Measurements from ENCODE around the gene NODAL.
A peak's percentile ranks its signal among the peaks of the same experiment; 100 is the strongest.

The NODAL gene

DNA sequence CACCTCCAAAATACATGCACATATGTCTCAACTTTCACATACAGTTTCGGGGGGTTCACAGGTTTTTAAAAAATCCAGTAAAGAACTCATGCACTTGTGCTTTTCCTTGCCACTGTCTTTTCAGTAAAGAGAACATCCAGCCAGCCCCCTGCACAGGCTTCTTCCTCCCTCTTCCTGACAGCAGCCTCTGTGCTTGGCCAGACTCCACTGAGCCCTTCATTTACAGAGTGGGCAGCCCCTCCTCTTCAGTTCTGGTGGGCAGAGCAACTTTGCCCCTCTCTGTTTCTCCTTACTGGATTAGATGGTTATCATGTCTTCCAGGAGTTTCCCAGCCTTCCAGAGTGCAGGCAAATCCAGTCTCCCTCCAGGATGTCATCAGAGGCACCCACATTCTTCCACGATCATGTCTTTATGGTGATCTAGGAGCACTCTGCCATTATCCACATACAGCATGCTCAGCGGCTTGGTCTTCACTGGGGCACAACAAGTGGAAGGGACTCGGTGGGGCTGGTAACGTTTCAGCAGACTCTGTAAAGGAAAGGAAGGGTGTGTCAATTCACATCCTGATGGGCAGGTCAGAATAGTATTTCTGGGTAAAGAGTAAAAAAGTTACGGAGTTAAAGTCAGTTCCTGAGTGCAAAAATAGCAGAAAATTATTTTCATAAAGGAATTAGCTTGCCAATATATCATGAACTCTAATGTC, 8.8 kb downstream of the NODAL start:
- no peak for DNase-seq

DNA sequence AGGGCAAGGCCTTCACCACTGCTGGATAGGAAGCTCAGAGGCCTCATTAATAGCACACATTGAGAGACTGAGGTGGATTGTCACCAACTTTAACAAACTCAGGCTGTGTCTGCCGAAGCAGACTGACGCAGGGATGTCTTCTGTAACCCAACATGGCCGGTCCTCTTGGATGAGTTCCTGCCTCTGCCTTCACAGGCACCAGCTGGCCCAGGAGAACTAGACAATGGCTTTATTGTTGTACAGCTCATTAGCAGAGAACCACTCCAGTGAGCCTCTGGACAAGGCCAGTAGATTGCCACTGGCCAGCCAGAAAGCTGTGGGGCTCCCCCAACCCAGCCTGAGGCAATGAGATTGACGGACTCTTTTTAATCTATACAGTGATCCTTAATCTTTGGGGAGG, 9.4 kb downstream of the NODAL start:
- no peak for DNase-seq

DNA sequence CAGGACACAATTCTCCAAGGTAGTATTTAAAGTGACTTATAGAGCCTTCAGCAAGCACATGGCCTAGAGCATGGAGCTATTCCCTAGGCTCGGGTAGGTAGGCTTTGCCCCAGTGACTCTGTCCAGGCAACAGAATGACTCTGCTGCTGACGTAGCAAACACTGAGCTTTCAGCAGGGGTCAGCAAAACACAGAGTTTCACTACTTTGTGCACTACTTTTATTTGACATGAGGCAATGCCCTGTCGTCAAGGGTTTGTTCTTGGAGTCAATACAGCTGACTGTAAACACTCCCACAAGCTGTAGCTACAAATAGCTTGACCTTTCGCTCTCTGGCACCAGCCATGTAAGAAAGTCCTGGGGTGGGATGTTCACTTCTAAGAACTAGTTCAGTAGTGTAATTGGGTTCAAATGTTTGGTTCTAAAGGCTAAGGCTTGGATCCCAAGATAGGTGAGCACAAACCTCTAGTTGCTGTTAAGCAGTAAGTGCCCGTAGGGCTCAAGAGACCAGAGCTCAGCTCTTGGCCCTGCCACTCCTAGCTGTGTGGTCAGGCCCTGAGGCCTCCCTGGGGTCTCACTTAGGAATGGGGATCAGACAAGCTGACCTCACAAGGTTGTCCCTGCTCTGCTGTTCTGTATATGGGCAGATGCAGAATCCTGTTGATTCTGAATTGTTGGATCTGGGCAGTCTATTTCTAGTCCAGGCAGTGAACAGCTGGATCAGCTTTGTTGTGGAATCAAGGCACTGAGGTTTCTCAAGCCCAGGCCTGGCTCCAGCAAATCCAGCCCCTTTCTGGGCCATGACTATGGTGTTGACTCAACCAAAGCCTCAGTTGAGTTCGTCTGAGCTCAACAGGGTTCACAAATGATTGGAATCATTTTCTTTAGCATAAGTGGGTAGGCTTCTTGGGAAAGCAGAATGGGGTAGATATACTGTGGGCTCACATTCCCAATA, 10.7 kb downstream of the NODAL start:
- no peak for DNase-seq

- no peak for DNase-seq
These were observed 14.7 kb downstream of the NODAL start for GRCh38 chr10:70426823-70427222.

DNA sequence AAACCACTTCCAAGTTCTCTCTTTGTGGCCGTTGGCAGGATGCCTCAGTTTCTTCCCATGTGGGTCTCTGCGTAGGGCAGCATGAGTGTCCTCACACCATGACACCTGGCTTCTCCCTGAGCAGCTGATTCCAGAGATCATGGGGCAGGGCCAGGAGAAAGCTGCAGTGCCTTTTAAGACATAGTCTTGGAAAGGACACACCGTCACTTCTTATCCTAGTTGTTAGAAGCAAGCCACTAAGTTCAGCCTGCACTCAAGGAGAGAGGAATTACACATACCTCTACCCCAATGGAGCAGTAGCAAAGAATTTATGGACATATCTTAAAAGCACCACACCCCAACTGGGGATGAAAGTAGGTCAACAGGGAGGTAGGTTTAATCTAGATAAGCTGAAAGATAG, 16.4 kb downstream of the NODAL start:
- DNase-seq, result no peak

- no peak for DNase-seq
These were observed 17.2 kb downstream of the NODAL start for GRCh38 chr10:70424320-70424719.

DNA sequence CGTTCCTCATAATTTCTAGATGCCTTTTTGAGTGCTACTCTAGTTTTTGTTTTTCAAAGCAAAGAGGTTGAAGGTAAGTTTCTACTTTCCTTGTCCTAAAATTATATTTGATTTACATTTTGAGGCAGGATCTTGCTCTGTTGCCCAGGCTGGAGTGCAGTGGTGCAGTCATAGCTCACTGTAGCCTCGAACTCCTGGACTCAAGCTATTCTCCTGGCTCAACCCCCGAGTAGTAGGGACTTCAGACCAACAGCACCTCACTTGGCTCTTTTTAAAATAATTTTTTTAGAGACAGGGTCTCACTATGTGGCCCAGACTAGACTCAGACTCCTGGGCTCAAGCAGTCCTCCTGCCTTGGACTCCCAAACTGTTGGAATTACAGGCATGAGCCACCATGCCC, 22.8 kb downstream of the NODAL start:
- no peak for DNase-seq

DNA sequence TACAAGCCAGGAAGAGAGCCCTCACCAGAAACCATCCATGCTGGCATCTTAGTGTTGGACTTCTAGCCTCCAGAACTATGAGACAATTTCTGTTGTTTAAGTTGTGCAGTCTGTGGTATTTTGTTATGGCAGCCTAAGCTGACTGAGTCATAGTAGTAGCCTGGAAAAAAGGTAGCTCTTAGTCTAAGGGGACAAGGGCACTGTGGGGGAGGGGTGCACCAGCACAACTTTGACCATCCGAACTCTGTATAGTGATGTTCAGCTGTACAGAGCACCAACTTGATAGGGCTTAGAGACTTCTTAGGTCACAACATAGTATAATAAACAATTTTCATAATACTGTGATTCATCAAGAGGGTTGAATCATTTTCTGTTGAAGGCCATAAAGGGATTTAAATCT, 23.3 kb downstream of the NODAL start:
- no peak for DNase-seq

DNA sequence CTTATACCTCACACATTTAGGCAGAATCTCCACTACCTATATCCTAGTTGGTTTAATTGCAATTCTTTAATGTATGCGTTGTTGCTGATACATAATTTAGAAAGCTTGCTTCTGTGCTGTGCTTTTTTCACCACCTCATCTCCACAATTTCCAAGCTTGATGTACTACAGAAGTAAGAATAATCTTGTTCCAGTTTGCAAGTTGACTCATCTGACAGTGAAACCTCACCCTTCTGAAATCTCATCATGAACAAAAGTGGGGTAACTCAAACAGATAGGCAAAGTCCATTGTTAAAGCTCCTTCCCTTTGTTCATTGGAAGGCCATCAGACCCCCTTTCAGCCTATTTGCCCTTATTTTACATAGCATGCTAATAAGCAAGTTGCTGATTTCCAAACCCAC, 23.9 kb downstream of the NODAL start:
- no peak for DNase-seq

- no peak for DNase-seq
These were observed 29.1 kb downstream of the NODAL start for GRCh38 chr10:70412356-70412755.

GRCh38 chr10:70410608-70411007, 30.9 kb downstream of the NODAL start:
- DNase-seq, result no peak

DNA sequence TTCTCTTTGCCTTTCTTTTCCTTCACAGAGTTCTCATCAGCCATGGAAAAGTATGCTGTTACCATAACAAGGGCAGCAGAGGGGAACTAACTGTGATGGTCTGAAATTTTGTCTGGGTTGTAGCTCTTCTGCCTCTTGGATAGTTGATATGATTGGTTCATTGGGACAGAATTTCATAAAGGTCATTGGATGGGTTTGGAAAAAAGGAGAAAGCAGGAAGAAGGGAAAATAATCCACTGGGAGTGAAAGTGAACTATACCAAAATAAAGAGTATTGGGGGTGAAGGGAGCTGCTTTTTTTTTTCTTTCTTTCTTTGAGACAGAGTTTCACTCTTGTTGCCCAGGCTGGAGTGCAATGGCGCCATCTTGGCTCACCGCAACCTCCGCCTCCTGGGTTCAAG, 31.7 kb downstream of the NODAL start:
- no peak for DNase-seq

DNA sequence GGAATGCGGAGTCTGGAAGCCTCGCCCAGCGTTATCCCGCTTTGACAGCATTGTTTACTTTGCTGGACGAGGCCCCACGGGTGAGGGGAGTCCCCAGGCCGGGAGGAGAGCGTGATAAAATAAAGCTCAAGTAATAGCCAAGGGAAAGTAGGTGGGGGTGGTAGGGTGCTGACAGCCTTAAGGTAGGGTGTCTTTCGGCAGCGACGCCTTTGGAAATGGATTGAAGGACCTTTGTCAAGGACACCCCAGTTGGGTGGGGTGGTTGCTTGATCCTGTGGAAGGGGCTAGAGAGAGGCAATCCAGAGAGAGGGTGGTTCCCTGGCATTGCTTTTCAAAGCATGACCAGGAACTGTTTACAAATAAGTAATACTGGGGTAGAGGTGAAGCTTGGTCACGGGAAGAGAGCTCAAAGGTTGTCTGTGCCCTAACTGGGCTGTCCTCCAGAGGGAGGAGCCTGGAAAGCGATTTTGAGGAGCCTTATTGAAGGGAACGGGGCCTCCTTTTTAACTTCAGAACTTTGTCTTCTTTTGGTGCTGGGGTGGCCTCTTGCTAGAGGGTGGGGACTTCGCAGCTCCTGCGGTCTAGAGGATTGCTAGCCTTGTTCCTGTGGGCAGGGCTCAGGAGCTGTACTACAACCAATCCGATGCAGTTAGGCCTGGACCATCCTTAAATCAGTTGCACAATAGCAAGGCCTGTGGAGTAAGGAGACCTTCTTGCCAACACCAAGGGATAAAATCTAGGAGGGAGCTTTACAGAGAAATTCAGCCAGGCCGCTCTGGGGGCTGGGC, 36.2 kb downstream of the NODAL start:
- peak; percentile 93 to 95 for DNase-seq

GRCh38 chr10:70404787-70405036, 36.8 kb downstream of the NODAL start:
- DNase-seq, result no peak

DNA sequence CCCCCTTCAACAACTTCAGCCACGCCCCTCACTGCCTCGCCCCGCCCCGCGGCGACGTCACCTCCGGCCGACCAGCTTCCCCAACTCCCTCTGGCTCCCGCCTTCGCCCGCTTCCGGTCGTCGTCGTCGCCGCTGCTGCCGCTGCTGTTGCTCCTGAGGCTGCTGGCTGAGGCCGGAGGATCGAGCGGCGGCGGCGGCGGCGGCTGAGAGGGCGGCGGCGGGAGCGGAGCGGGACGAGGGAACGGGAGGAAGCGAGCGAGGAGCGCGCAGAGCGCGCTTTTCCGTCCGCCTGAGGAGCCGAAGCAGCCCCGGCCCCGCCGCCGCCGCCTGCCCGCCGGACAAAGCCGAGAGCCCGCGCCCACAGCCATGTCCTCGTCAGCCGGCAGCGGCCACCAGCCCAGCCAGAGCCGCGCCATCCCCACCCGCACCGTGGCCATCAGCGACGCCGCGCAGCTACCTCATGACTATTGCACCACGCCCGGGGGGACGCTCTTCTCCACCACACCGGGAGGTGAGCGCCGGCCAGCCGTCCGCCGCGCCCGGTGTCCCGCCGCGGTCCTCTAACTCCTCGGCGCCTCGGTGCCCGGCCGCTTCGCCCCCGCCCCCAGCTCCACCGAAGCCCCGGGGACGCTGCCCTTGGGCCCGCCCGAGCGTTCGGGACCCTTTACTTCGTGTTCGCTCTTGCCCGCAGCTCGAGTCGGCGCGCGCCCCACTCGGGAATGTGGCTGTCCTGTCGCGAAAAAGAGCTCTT, 37.3 kb downstream of the NODAL start, which contains the start of gene EIF4EBP2:
Gene EIF4EBP2, plus strand, starts transcription at position 110 of the 751 bp plus-strand sequence. Its CDS starts 257 bp downstream, at position 367.
- DNase-seq, result peak; percentile 98

GRCh38 chr10:70403483-70404035, 37.9 kb downstream of the NODAL start:
- DNase-seq, result peak in 1 of 2 experiments; percentile 72

GRCh38 chr10:70399177-70399576, 42.3 kb downstream of the NODAL start:
- DNase-seq, result no peak

DNA sequence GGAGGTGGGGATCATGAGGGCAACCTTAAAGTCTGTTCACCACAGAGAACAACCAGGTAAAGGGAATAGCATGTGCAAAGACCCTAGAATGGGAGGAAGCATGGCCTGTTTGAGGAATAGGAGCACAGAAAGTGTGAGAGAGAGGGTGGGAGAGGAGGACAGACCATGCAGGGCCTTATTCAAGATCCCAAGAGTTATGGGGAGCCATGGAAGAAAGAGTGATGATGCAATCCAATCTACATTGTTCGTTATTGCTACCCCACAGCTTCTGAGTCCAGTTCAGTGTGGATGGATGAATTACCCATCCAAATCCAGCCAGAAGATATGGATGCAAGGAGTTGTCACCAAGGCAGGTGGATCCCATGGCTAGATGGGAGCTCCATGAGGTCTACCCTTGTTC, 45.3 kb downstream of the NODAL start:
- DNase-seq, result no peak

GRCh38 chr10:70391654-70392053, 49.8 kb downstream of the NODAL start:
- DNase-seq, result no peak

Data from Kasumi-1 (cell line).